WTC11 (cell line): ENCODE data around the gene AURKAIP1. TPM values are rescaled to one million over a fixed set of nuclear protein-coding genes. Genes with fewer than 3 reads are reported as not detected.

ENCODE experiments used
- AR ChIP-seq: fragments of 250-450 bp; sonication (Bioruptor Pico); IDR thresholded peaks from 2 replicates; pipeline ENCODE4 v1.9.0; 2021; ENCODE audit warnings: mild to moderate bottlenecking
- ATF2 ChIP-seq: sonication (generic); formaldehyde crosslinking; IDR thresholded peaks from 2 replicates; pipeline ENCODE4 v1.8.1; 2022; ENCODE audit warnings: low read depth, missing genetic modification reagents, borderline replicate concordance
- ATF3 ChIP-seq: sonication (generic); formaldehyde crosslinking; conservative IDR thresholded peaks from 2 replicates; pipeline ENCODE4 v1.8.1; 2022; ENCODE audit warnings: mild to moderate bottlenecking, missing genetic modification reagents
- ELF4 ChIP-seq: sonication (generic); formaldehyde crosslinking; IDR thresholded peaks from 2 replicates; pipeline ENCODE4 v1.8.1; 2022; ENCODE audit warnings: low read depth, mild to moderate bottlenecking, moderate library complexity, missing genetic modification reagents
- ERG ChIP-seq: fragments of 250-450 bp; sonication (Bioruptor Pico); IDR thresholded peaks from 2 replicates; pipeline ENCODE4 v1.8.0; 2021; ENCODE audit warnings: mild to moderate bottlenecking
- FOXK1 ChIP-seq: sonication (generic); formaldehyde crosslinking; IDR thresholded peaks from 2 replicates; pipeline ENCODE4 v1.8.0; 2022; ENCODE audit warnings: mild to moderate bottlenecking, moderate library complexity, missing genetic modification reagents
- IRF1 ChIP-seq: sonication (generic); formaldehyde crosslinking; IDR thresholded peaks from 2 replicates; pipeline ENCODE4 v1.8.0; 2023; ENCODE audit warnings: missing genetic modification reagents
- IRF2 ChIP-seq: sonication (generic); formaldehyde crosslinking; IDR thresholded peaks from 2 replicates; pipeline ENCODE4 v1.8.0; 2022; ENCODE audit warnings: low read depth, missing genetic modification reagents, borderline replicate concordance
- MXD4 ChIP-seq: fragments of 250-450 bp; sonication (Bioruptor Pico); IDR thresholded peaks from 2 replicates; pipeline ENCODE4 v1.8.0; 2021; ENCODE audit warnings: mild to moderate bottlenecking, moderate library complexity, borderline replicate concordance
- NFATC4 ChIP-seq: fragments of 250-450 bp; sonication (Bioruptor Pico); IDR thresholded peaks from 2 replicates; pipeline ENCODE4 v1.9.0; 2021; ENCODE audit warnings: mild to moderate bottlenecking
- NFE2L1 ChIP-seq: sonication (generic); formaldehyde crosslinking; IDR thresholded peaks from 2 replicates; pipeline ENCODE4 v1.8.1; 2023; ENCODE audit warnings: missing genetic modification reagents
- NR3C1 ChIP-seq: sonication (generic); formaldehyde crosslinking; conservative IDR thresholded peaks from 2 replicates; pipeline ENCODE4 v1.8.1; 2023; ENCODE audit warnings: low read depth, mild to moderate bottlenecking, missing genetic modification reagents
- OVOL2 ChIP-seq: fragments of 250-450 bp; sonication (Bioruptor Pico); IDR thresholded peaks from 2 replicates; pipeline ENCODE4 v1.9.0; 2021; ENCODE audit warnings: mild to moderate bottlenecking, borderline replicate concordance
- SP1 ChIP-seq: sonication (generic); formaldehyde crosslinking; conservative IDR thresholded peaks from 2 replicates; pipeline ENCODE4 v1.8.1; 2022; ENCODE audit warnings: missing genetic modification reagents
- TCF7 ChIP-seq: sonication (generic); formaldehyde crosslinking; IDR thresholded peaks from 2 replicates; pipeline ENCODE4 v1.8.0; 2022; ENCODE audit warnings: mild to moderate bottlenecking, low read depth, missing genetic modification reagents, moderate library complexity
- TP53 ChIP-seq: sonication (generic); formaldehyde crosslinking; IDR thresholded peaks from 2 replicates; pipeline ENCODE4 v1.8.1; 2023; ENCODE audit warnings: mild to moderate bottlenecking, missing genetic modification reagents
- USF1 ChIP-seq: sonication (generic); formaldehyde crosslinking; IDR thresholded peaks from 2 replicates; pipeline ENCODE4 v1.8.0; 2022; ENCODE audit warnings: mild to moderate bottlenecking, missing genetic modification reagents
- USF2 ChIP-seq: sonication (generic); formaldehyde crosslinking; IDR thresholded peaks from 2 replicates; pipeline ENCODE4 v1.8.1; 2023; ENCODE audit warnings: mild to moderate bottlenecking, missing genetic modification reagents, moderate library complexity
- ZNF121 ChIP-seq: sonication (generic); formaldehyde crosslinking; IDR thresholded peaks from 2 replicates; pipeline ENCODE4 v1.8.0; 2023; ENCODE audit warnings: missing genetic modification reagents
- ZNF317 ChIP-seq: sonication (generic); formaldehyde crosslinking; IDR thresholded peaks from 2 replicates; pipeline ENCODE4 v1.8.1; 2023; ENCODE audit warnings: low read depth, mild to moderate bottlenecking, moderate library complexity, missing genetic modification reagents, borderline replicate concordance
- ZNF512 ChIP-seq: sonication (generic); formaldehyde crosslinking; IDR thresholded peaks from 2 replicates; pipeline ENCODE4 v1.8.1; 2022; ENCODE audit warnings: missing genetic modification reagents, borderline replicate concordance
- ZNF532 ChIP-seq: fragments of 250-450 bp; sonication (Bioruptor Pico); IDR thresholded peaks from 2 replicates; pipeline ENCODE4 v1.9.0; 2021; ENCODE audit warnings: mild to moderate bottlenecking, borderline replicate concordance
- ZSCAN18 ChIP-seq: fragments of 250-450 bp; sonication (Bioruptor Pico); IDR thresholded peaks from 2 replicates; pipeline ENCODE4 v2.1.2; 2022; ENCODE audit warnings: mild to moderate bottlenecking, moderate library complexity
- total RNA-seq: library from RNA; stranded (reverse); gene quantifications from 3 replicates; pipeline ENCODE4 v1.2.3, GENCODE V29; 2021

Gene AURKAIP1
- total RNA-seq, 1 experiment from 2014 or later, result 268 TPM

- peak; percentile 100 for TF ChIP-seq TP53 (CRISPR knock-in tag)
- peak; percentile 88 for TF ChIP-seq SP1
- peak; percentile 88; the same call in 1 of the 2 replicates for TF ChIP-seq ERG (CRISPR knock-in tag)
- peak; percentile 100 for TF ChIP-seq IRF1 (CRISPR knock-in tag)
- TF ChIP-seq NR3C1, result peak; percentile 100
- peak; percentile 81; the same call in 1 of the 2 replicates for TF ChIP-seq ZNF532 (CRISPR knock-in tag)
- TF ChIP-seq TCF7, result peak; percentile 100
- TF ChIP-seq ZNF317 (CRISPR knock-in tag), result peak; percentile 93
- TF ChIP-seq NFATC4 (CRISPR knock-in tag), result peak; percentile 45; the same call in 1 of the 2 replicates
- peak; percentile 98; the same call in 1 of the 2 replicates for TF ChIP-seq IRF2
- peak; percentile 99 for TF ChIP-seq ZNF121 (CRISPR knock-in tag)
- TF ChIP-seq MXD4 (CRISPR knock-in tag), result peak; percentile 70; the same call in 1 of the 2 replicates
- no peak for TF ChIP-seq OVOL2 (CRISPR knock-in tag)
- peak; percentile 95 for TF ChIP-seq ATF3
- peak; percentile 99 for TF ChIP-seq FOXK1
- peak; percentile 48; the same call in 1 of the 2 replicates for TF ChIP-seq AR (CRISPR knock-in tag)
- peak; percentile 97 for TF ChIP-seq ZNF512
- TF ChIP-seq ZSCAN18, result peak; percentile 97
- TF ChIP-seq ELF4 (CRISPR knock-in tag), result peak; percentile 99
- peak; percentile 97 for TF ChIP-seq USF1
- peak; percentile 73 for TF ChIP-seq USF2 (CRISPR knock-in tag)
- peak; percentile 98 for TF ChIP-seq ATF2
- peak; percentile 99 for TF ChIP-seq NFE2L1 (CRISPR knock-in tag)
These were observed 40.2 kb downstream of the AURKAIP1 start (continued) for GRCh38 chr1:1334835-1335234.
